ENCODE data around the gene MAGI2.

Gene MAGI2

GRCh38 chr7:78638364-78638763 lies 815.1 kb downstream of the MAGI2 start:
- no peak overlapping the region for H2AFZ ChIP-seq (ENCODE audit: low read depth, low read length, severe bottlenecking)
- no peak overlapping the region for H3K9ac ChIP-seq (ENCODE audit: low read length)
- no peak overlapping the region for H3K27ac ChIP-seq (ENCODE audit: low read depth, low read length)
- no peaks in the 10 kb centered on the region for H3K9me2 ChIP-seq (replicated peaks; ENCODE audit: insufficient read depth, low read length)
- no peaks in the 10 kb centered on the region for H3K36me3 ChIP-seq (ENCODE audit: low read length)
- H3K79me2 ChIP-seq (ENCODE audit: insufficient read depth, low read length) = no peaks in the 10 kb centered on the region
- H3K4me2 ChIP-seq (ENCODE audit: low read depth, low read length, poor library complexity, severe bottlenecking) = no peak overlapping the region
- H4K20me1 ChIP-seq (ENCODE audit: low read depth, low read length) = no peaks in the 10 kb centered on the region
- H3F3A ChIP-seq (ENCODE audit: insufficient read depth) = no peaks in the 10 kb centered on the region
- no peak overlapping the region for H3K4me3 ChIP-seq (ENCODE audit: insufficient read depth, low read length, poor library complexity, severe bottlenecking)
- no peak for TF ChIP-seq EZH2phosphoT487 (conservative IDR thresholded peaks at IDR 0.05; ENCODE audit: low read length)
- TF ChIP-seq, protein P1, sequence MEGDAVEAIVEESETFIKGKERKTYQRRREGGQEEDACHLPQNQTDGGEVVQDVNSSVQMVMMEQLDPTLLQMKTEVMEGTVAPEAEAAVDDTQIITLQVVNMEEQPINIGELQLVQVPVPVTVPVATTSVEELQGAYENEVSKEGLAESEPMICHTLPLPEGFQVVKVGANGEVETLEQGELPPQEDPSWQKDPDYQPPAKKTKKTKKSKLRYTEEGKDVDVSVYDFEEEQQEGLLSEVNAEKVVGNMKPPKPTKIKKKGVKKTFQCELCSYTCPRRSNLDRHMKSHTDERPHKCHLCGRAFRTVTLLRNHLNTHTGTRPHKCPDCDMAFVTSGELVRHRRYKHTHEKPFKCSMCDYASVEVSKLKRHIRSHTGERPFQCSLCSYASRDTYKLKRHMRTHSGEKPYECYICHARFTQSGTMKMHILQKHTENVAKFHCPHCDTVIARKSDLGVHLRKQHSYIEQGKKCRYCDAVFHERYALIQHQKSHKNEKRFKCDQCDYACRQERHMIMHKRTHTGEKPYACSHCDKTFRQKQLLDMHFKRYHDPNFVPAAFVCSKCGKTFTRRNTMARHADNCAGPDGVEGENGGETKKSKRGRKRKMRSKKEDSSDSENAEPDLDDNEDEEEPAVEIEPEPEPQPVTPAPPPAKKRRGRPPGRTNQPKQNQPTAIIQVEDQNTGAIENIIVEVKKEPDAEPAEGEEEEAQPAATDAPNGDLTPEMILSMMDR (IDR thresholded peaks at IDR 0.05; ENCODE audit: insufficient read depth, low read length, poor library complexity, severe bottlenecking) = no peak
- H3K9me3 ChIP-seq (ENCODE audit: insufficient read depth, low read length) = no peaks in the 10 kb centered on the region
- H3K27me3 ChIP-seq (ENCODE audit: low read length) = no peaks in the 10 kb centered on the region

DNA sequence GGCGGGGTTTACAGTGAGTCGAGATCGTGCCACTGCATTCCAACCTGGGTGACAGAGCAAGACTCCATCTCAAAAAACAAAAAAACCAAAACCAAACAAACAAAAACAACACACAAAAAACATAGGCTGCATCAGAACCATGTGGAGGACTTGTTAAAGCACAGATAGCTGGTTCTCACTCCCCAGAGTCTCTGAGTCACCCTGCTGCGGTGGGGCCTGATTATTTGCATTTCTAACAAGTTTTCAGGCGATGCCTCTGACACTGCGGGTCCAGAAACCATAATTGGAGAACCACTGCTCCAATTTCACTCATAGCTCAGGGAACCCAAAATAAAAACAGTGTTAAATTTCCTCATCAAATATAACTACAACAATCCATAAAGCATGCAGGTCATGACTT lies 816.7 kb downstream of the MAGI2 start:
- Histone ChIP-seq H3K79me2 (ENCODE audit: insufficient read depth, low read length) (no peaks in the 10 kb centered on the region), H3K36me3 (ENCODE audit: low read length) (no peaks in the 10 kb centered on the region), H3K9me3 (ENCODE audit: insufficient read depth, low read length) (no peaks in the 10 kb centered on the region), H4K20me1 (ENCODE audit: low read depth, low read length) (no peaks in the 10 kb centered on the region), H2AFZ (ENCODE audit: low read depth, low read length, severe bottlenecking) (no peak overlapping the region), H3K9ac (ENCODE audit: low read length) (no peak overlapping the region), H3K4me3 (ENCODE audit: insufficient read depth, low read length, poor library complexity, severe bottlenecking) (no peak overlapping the region), H3K27ac (ENCODE audit: low read depth, low read length) (no peak overlapping the region), H3K9me2 (replicated peaks; ENCODE audit: insufficient read depth, low read length) (no peaks in the 10 kb centered on the region), H3K4me2 (ENCODE audit: low read depth, low read length, poor library complexity, severe bottlenecking) (no peak overlapping the region), H3F3A (ENCODE audit: insufficient read depth) (no peaks in the 10 kb centered on the region), H3K27me3 (ENCODE audit: low read length) (no peaks in the 10 kb centered on the region)
- TF ChIP-seq EZH2phosphoT487 (conservative IDR thresholded peaks at IDR 0.05; ENCODE audit: low read length) = no peak

DNA sequence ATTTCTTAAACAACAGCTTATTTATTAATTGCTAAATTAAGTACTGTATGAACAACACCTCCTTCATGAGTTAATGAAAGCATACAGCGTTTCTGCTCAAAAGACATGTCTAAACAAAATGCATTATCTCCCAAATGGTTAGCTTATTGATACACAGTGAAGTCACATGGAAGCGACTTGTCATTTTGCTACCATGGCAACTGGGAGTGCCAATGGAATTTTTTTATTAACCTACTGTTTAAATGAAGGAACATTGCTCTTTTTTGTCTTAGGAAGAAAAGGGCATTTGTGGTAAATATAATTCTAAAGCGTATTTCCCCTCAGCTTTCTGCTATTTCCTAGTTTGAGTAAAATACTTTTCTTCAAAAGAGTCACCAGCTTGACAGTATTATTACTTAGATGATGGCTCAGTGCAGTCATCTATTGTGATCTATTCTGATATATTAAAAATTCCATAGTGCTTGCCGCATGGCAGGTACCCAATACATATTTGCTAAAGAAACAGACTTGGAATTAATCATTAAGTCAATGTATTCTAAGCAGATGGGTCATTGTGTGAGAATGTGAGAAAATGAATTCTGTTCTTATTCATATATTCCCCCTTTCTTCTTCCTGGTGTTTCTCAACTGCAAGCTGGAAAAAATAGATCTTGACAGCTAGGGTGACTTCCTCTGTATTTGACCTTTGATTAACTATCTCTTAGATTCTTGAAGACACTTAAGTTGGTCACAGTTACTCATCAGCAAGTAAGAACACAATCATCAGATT lies 818.3 kb downstream of the MAGI2 start:
- Histone ChIP-seq H3K9me3 (ENCODE audit: insufficient read depth, low read length) (no peaks in the 10 kb centered on the region), H3K4me3 (ENCODE audit: insufficient read depth, low read length, poor library complexity, severe bottlenecking) (no peak overlapping the region), H3K27ac (ENCODE audit: low read depth, low read length) (no peak overlapping the region), H3F3A (ENCODE audit: insufficient read depth) (no peaks in the 10 kb centered on the region), H3K9ac (ENCODE audit: low read length) (no peak overlapping the region), H4K20me1 (ENCODE audit: low read depth, low read length) (no peaks in the 10 kb centered on the region), H3K4me2 (ENCODE audit: low read depth, low read length, poor library complexity, severe bottlenecking) (no peak overlapping the region), H2AFZ (ENCODE audit: low read depth, low read length, severe bottlenecking) (no peak overlapping the region), H3K9me2 (replicated peaks; ENCODE audit: insufficient read depth, low read length) (no peaks in the 10 kb centered on the region), H3K79me2 (ENCODE audit: insufficient read depth, low read length) (no peaks in the 10 kb centered on the region), H3K27me3 (ENCODE audit: low read length) (no peaks in the 10 kb centered on the region), H3K36me3 (ENCODE audit: low read length) (no peaks in the 10 kb centered on the region)
- TF ChIP-seq EZH2phosphoT487 (conservative IDR thresholded peaks at IDR 0.05; ENCODE audit: low read length) = no peak
- TF ChIP-seq, protein P1 (IDR thresholded peaks at IDR 0.05; ENCODE audit: insufficient read depth, low read length, poor library complexity, severe bottlenecking) = no peak

GRCh38 chr7:78634093-78634492 lies 819.4 kb downstream of the MAGI2 start:
- Histone ChIP-seq H3F3A (ENCODE audit: insufficient read depth) (no peaks in the 10 kb centered on the region), H3K27ac (ENCODE audit: low read depth, low read length) (no peak overlapping the region), H3K4me2 (ENCODE audit: low read depth, low read length, poor library complexity, severe bottlenecking) (no peak overlapping the region), H3K9me2 (replicated peaks; ENCODE audit: insufficient read depth, low read length) (no peaks in the 10 kb centered on the region), H3K9me3 (ENCODE audit: insufficient read depth, low read length) (no peaks in the 10 kb centered on the region), H2AFZ (ENCODE audit: low read depth, low read length, severe bottlenecking) (no peak overlapping the region), H3K4me3 (ENCODE audit: insufficient read depth, low read length, poor library complexity, severe bottlenecking) (no peak overlapping the region), H3K79me2 (ENCODE audit: insufficient read depth, low read length) (no peaks in the 10 kb centered on the region), H3K9ac (ENCODE audit: low read length) (no peak overlapping the region), H4K20me1 (ENCODE audit: low read depth, low read length) (no peaks in the 10 kb centered on the region), H3K36me3 (ENCODE audit: low read length) (no peaks in the 10 kb centered on the region), H3K27me3 (ENCODE audit: low read length) (no peaks in the 10 kb centered on the region)
- TF ChIP-seq, protein P1 (IDR thresholded peaks at IDR 0.05; ENCODE audit: insufficient read depth, low read length, poor library complexity, severe bottlenecking) = no peak
- no peak for TF ChIP-seq EZH2phosphoT487 (conservative IDR thresholded peaks at IDR 0.05; ENCODE audit: low read length)
